Measurements from ENCODE around the gene SLC25A12. TPM values are rescaled to one million over a fixed set of nuclear protein-coding genes. Genes with fewer than 3 reads are reported as not detected.

The SLC25A12 gene
- polyA plus RNA-seq, 1 of the 3 experiments (the other 2 are of a cell fraction), result 13.0 TPM

DNA sequence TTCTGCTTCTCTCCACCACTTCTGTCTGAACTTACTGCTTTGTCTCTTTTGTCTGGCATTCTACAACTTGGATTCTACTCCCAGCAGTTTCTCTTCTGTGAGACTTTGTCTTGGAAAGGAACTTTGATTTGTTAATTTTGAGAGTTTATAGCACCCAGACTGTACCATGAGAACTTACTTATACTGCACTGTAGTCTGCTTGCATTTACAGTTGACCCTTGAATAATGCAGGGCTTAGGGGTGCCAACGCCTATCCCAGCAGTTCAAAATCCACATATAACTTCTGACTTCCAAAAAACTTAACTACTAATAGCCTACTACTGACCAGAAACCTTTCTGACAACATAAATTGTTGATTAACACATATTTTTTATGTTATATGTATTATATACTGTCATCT is 151.3 kb downstream of the SLC25A12 start:
- no peaks in the 10 kb centered on the region for H3K4me1 ChIP-seq (ENCODE audit: control insufficient read depth in 1 of 2, insufficient read depth in 2 of 2, low read depth in 1 of 2, low read length in 1 of 2)
- no peaks in the 10 kb centered on the region for H3K9me2 ChIP-seq
- H3K4me3 ChIP-seq (ENCODE audit: low read depth in 2 of 2, low read length in 1 of 2), result no peak overlapping the region
- peaks cover 7% of the 10 kb centered on the region for H3F3A ChIP-seq (replicated peaks; ENCODE audit: insufficient read depth)
- 72% methylated on average over 1 of the region's 1 CpG for WGBS (ENCODE audit: low lambda C conversion rate)
- peaks cover 56 to 87% of the 10 kb centered on the region in 2 experiments for H3K36me3 ChIP-seq (replicated peaks in 1 of 2; ENCODE audit: control insufficient read depth in 1 of 2, insufficient read depth in 2 of 2, low read length in 1 of 2)
- no peaks in the 10 kb centered on the region for H4K20me1 ChIP-seq (ENCODE audit: insufficient read depth)
- H2AFZ ChIP-seq (ENCODE audit: low read depth), result no peak overlapping the region
- no peak for DNase-seq
- TF ChIP-seq, protein P1, sequence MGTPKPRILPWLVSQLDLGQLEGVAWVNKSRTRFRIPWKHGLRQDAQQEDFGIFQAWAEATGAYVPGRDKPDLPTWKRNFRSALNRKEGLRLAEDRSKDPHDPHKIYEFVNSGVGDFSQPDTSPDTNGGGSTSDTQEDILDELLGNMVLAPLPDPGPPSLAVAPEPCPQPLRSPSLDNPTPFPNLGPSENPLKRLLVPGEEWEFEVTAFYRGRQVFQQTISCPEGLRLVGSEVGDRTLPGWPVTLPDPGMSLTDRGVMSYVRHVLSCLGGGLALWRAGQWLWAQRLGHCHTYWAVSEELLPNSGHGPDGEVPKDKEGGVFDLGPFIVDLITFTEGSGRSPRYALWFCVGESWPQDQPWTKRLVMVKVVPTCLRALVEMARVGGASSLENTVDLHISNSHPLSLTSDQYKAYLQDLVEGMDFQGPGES (IDR thresholded peaks at IDR 0.05; ENCODE audit: low read depth, low read length), result no peak
- TF ChIP-seq EP300 (IDR thresholded peaks at IDR 0.05; ENCODE audit: borderline replicate concordance in 1 of 2, low read depth in 1 of 2, low read length in 1 of 2) (no peak), ELF1 (IDR thresholded peaks at IDR 0.05) (no peak), TAF1 (IDR thresholded peaks at IDR 0.05; ENCODE audit: borderline replicate concordance, low read depth, low read length) (no peak)
- H3K9ac ChIP-seq, result no peak overlapping the region
- no peak overlapping the region for H3K4me2 ChIP-seq
- no peak overlapping the region for H3K27ac ChIP-seq (ENCODE audit: low read depth in 2 of 2, low read length in 1 of 2)
- H3K79me2 ChIP-seq (ENCODE audit: insufficient read depth), result no peaks in the 10 kb centered on the region
- POLR2A ChIA-PET, result no interaction called here
- CTCF ChIA-PET, result no interaction called here
- H3K27me3 ChIP-seq (ENCODE audit: insufficient read depth), result no peaks in the 10 kb centered on the region
- H3K9me3 ChIP-seq, result no peaks in the 10 kb centered on the region

DNA sequence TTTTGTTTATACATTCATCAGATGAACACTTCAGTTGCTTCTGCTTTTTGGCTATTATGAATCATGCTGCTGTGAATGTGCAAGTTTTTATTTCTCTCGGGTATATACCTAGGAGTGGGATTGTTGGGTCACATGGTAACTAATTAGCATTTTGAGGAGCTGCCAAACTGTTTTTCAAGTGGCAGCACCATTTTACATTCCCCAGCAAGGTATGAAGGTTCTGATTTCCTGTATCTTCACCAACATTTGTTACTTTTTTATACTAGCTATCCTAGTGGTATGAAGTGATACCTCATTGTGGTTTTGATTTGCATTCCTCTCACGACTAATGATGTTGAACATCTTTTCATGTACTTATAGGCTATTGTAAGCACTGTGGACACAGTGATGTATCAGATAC is 152.9 kb downstream of the SLC25A12 start:
- H3K27ac ChIP-seq (ENCODE audit: low read depth in 2 of 2, low read length in 1 of 2), result peak overlapping the region in 1 of 2 experiments; percentile 7; a peak in 1 of 4 replicates
- ChIA-PET POLR2A (no interaction called here), CTCF (interaction anchor here (0.6 kb wide), 1 partner anchor 340 kb away, joined by 3 read pairs; no protein-coding TSS in a partner anchor)
- no peak overlapping the region for H3K4me3 ChIP-seq (ENCODE audit: low read depth in 2 of 2, low read length in 1 of 2)
- no peaks in the 10 kb centered on the region for H4K20me1 ChIP-seq (ENCODE audit: insufficient read depth)
- peaks cover 51 to 89% of the 10 kb centered on the region in 2 experiments for H3K36me3 ChIP-seq (replicated peaks in 1 of 2; ENCODE audit: control insufficient read depth in 1 of 2, insufficient read depth in 2 of 2, low read length in 1 of 2)
- H3K9me3 ChIP-seq, result no peaks in the 10 kb centered on the region
- no peak for TF ChIP-seq JUND (IDR thresholded peaks at IDR 0.05)
- no peaks in the 10 kb centered on the region for H3K9me2 ChIP-seq
- no peak overlapping the region for H3K9ac ChIP-seq
- H3K79me2 ChIP-seq (ENCODE audit: insufficient read depth), result no peaks in the 10 kb centered on the region
- peaks cover 7% of the 10 kb centered on the region for H3F3A ChIP-seq (replicated peaks; ENCODE audit: insufficient read depth)
- H3K27me3 ChIP-seq (ENCODE audit: insufficient read depth), result no peaks in the 10 kb centered on the region
- 84% methylated on average over 2 of the region's 2 CpGs for WGBS (ENCODE audit: low lambda C conversion rate)
- H3K4me1 ChIP-seq (ENCODE audit: control insufficient read depth in 1 of 2, insufficient read depth in 2 of 2, low read depth in 1 of 2, low read length in 1 of 2), result no peaks in the 10 kb centered on the region
- no peak for DNase-seq
- H3K4me2 ChIP-seq, result no peak overlapping the region
- no peak overlapping the region for H2AFZ ChIP-seq (ENCODE audit: low read depth)

DNA sequence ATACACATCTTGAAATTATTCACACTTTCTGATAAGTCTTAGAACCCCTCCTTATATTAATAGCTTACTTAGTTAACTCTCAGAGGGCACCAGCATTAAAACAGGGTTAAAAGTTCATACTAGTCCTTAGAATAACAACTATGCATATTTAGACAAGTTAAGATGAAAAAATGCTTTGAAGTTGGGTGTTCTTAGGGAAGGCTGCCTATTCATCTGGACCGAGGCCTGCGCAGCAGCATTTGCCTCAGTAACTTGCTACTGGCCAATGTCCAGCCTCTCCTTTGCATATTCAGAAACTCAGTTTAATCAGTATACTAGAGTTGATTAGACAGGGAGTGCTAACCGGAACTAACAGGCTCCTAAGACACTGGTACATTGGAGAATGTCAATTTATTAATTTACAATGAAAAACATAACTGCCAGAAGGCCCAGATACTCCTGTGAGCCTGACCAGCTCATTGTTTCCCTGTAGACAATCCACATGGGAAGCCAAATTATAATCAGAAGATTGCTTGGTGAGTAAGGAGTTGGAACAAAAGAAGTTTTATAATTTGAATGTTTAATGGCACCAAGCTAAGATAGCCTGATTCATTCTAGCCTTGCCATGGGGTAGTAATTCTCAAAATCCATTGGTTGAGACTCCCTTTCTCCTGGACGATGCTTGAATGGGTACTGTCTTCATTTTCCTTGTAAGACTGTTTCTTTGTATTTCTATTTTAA is 157.9 kb downstream of the SLC25A12 start:
- H3K36me3 ChIP-seq (replicated peaks in 1 of 2; ENCODE audit: control insufficient read depth in 1 of 2, insufficient read depth in 2 of 2, low read length in 1 of 2), result peaks cover 43 to 89% of the 10 kb centered on the region in 2 experiments
- 94% methylated on average over 4 of the region's 4 CpGs for WGBS (ENCODE audit: low lambda C conversion rate)
- CTCF ChIA-PET, result no interaction called here

More for the DNA sequence above, 157.9 kb downstream of the SLC25A12 start:
- no peaks in the 10 kb centered on the region; a peak in 1 of 4 replicates for H3K4me1 ChIP-seq (ENCODE audit: control insufficient read depth in 1 of 2, insufficient read depth in 2 of 2, low read depth in 1 of 2, low read length in 1 of 2)
- no peak overlapping the region for H2AFZ ChIP-seq (ENCODE audit: low read depth)
- H3F3A ChIP-seq (replicated peaks; ENCODE audit: insufficient read depth), result peaks cover 7% of the 10 kb centered on the region
- no peak for DNase-seq
- H3K9me3 ChIP-seq, result no peaks in the 10 kb centered on the region
- H3K9ac ChIP-seq, result no peak overlapping the region
- POLR2A ChIA-PET, result no interaction called here
- H4K20me1 ChIP-seq (ENCODE audit: insufficient read depth), result no peaks in the 10 kb centered on the region
- TF ChIP-seq, protein P2, sequence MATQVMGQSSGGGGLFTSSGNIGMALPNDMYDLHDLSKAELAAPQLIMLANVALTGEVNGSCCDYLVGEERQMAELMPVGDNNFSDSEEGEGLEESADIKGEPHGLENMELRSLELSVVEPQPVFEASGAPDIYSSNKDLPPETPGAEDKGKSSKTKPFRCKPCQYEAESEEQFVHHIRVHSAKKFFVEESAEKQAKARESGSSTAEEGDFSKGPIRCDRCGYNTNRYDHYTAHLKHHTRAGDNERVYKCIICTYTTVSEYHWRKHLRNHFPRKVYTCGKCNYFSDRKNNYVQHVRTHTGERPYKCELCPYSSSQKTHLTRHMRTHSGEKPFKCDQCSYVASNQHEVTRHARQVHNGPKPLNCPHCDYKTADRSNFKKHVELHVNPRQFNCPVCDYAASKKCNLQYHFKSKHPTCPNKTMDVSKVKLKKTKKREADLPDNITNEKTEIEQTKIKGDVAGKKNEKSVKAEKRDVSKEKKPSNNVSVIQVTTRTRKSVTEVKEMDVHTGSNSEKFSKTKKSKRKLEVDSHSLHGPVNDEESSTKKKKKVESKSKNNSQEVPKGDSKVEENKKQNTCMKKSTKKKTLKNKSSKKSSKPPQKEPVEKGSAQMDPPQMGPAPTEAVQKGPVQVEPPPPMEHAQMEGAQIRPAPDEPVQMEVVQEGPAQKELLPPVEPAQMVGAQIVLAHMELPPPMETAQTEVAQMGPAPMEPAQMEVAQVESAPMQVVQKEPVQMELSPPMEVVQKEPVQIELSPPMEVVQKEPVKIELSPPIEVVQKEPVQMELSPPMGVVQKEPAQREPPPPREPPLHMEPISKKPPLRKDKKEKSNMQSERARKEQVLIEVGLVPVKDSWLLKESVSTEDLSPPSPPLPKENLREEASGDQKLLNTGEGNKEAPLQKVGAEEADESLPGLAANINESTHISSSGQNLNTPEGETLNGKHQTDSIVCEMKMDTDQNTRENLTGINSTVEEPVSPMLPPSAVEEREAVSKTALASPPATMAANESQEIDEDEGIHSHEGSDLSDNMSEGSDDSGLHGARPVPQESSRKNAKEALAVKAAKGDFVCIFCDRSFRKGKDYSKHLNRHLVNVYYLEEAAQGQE (IDR thresholded peaks at IDR 0.05; ENCODE audit: low read depth, low read length), result no peak
- TF ChIP-seq EP300 (IDR thresholded peaks at IDR 0.05; ENCODE audit: borderline replicate concordance in 1 of 2, low read depth in 1 of 2, low read length in 1 of 2) (no peak), SIN3A (IDR thresholded peaks at IDR 0.05; ENCODE audit: borderline replicate concordance, low read depth, low read length) (no peak), CHD2 (IDR thresholded peaks at IDR 0.05; ENCODE audit: low read length, partially characterized antibody) (no peak), RXRA (IDR thresholded peaks at IDR 0.05; ENCODE audit: borderline replicate concordance, low read depth) (no peak)
- TF ChIP-seq, protein P3, sequence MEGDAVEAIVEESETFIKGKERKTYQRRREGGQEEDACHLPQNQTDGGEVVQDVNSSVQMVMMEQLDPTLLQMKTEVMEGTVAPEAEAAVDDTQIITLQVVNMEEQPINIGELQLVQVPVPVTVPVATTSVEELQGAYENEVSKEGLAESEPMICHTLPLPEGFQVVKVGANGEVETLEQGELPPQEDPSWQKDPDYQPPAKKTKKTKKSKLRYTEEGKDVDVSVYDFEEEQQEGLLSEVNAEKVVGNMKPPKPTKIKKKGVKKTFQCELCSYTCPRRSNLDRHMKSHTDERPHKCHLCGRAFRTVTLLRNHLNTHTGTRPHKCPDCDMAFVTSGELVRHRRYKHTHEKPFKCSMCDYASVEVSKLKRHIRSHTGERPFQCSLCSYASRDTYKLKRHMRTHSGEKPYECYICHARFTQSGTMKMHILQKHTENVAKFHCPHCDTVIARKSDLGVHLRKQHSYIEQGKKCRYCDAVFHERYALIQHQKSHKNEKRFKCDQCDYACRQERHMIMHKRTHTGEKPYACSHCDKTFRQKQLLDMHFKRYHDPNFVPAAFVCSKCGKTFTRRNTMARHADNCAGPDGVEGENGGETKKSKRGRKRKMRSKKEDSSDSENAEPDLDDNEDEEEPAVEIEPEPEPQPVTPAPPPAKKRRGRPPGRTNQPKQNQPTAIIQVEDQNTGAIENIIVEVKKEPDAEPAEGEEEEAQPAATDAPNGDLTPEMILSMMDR (IDR thresholded peaks at IDR 0.05), result no peak
- TF ChIP-seq, protein P4, sequence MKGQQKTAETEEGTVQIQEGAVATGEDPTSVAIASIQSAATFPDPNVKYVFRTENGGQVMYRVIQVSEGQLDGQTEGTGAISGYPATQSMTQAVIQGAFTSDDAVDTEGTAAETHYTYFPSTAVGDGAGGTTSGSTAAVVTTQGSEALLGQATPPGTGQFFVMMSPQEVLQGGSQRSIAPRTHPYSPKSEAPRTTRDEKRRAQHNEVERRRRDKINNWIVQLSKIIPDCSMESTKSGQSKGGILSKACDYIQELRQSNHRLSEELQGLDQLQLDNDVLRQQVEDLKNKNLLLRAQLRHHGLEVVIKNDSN (IDR thresholded peaks at IDR 0.05; ENCODE audit: borderline replicate concordance, low read depth), result no peak
- TF ChIP-seq, protein P5, sequence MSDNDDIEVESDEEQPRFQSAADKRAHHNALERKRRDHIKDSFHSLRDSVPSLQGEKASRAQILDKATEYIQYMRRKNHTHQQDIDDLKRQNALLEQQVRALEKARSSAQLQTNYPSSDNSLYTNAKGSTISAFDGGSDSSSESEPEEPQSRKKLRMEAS (IDR thresholded peaks at IDR 0.05; ENCODE audit: low read depth), result no peak
- no peak overlapping the region for H3K27ac ChIP-seq (ENCODE audit: low read depth in 2 of 2, low read length in 1 of 2)
- H3K4me2 ChIP-seq, result no peak overlapping the region
- H3K27me3 ChIP-seq (ENCODE audit: insufficient read depth), result no peaks in the 10 kb centered on the region
- no peak overlapping the region for H3K4me3 ChIP-seq (ENCODE audit: low read depth in 2 of 2, low read length in 1 of 2)
- H3K9me2 ChIP-seq, result no peaks in the 10 kb centered on the region
- peaks cover 4% of the 10 kb centered on the region for H3K79me2 ChIP-seq (ENCODE audit: insufficient read depth)
